Prostate gland (tissue), 2 donors: Measurements from ENCODE around the gene NDST3.
A peak's percentile ranks its signal among the peaks of the same experiment; 100 is the strongest.

Source experiments
- CTCF ChIP-seq, 4 experiments: fragments of 200-600 bp in 2 of 4; fragments of 450-650 bp in 2 of 4; sonication (generic) in 2 of 4; IDR thresholded peaks; 1 replicate in 3 of 4; 2 replicates in 1 of 4; pipeline ENCODE4 v1.5.1; 2016 to 2019; ENCODE audit warnings: antibody characterized with exemption in 4 of 4, mild to moderate bottlenecking in 2 of 4, moderate library complexity in 2 of 4
- POLR2A ChIP-seq: fragments of 450-650 bp; IDR thresholded peaks from one replicate; pipeline ENCODE4 v1.6.1; 2016; ENCODE audit warnings: antibody characterized with exemption, mild to moderate bottlenecking
- POLR2AphosphoS5 ChIP-seq: sonication (generic); formaldehyde crosslinking; IDR thresholded peaks from one replicate; pipeline ENCODE4 v1.6.1; 2017; ENCODE audit warnings: antibody characterized with exemption

- peak in 3 of 4 experiments; percentile 12 to 33 (median 22) for TF ChIP-seq CTCF (IDR thresholded peaks at IDR 0.05)
- TF ChIP-seq POLR2AphosphoS5: no peak
- no peak for TF ChIP-seq POLR2A
These were observed at the start of gene NDST3 for GRCh38 chr4:118034053-118034785.
